Esophagus muscularis mucosa (tissue), 3 donors: ENCODE results near the gene FEZ2.

Experiments
- POLR2A ChIP-seq: fragments of 450-650 bp; IDR thresholded peaks from one replicate; pipeline ENCODE4 v1.6.1; 2017; ENCODE audit warnings: antibody characterized with exemption, moderate library complexity, mild to moderate bottlenecking, low read depth
- TF ChIP-seq, protein P1 (sequence below), 3 experiments: fragments of 200-600 bp in 2 of 3; fragments of 450-650 bp in 1 of 3; sonication (generic) in 2 of 3; IDR thresholded peaks; one replicate each; pipeline ENCODE4 v1.5.1; 2017 to 2019; ENCODE audit warnings: antibody characterized with exemption in 3 of 3, mild to moderate bottlenecking in 2 of 3, moderate library complexity in 1 of 3

- TF ChIP-seq, protein P1, sequence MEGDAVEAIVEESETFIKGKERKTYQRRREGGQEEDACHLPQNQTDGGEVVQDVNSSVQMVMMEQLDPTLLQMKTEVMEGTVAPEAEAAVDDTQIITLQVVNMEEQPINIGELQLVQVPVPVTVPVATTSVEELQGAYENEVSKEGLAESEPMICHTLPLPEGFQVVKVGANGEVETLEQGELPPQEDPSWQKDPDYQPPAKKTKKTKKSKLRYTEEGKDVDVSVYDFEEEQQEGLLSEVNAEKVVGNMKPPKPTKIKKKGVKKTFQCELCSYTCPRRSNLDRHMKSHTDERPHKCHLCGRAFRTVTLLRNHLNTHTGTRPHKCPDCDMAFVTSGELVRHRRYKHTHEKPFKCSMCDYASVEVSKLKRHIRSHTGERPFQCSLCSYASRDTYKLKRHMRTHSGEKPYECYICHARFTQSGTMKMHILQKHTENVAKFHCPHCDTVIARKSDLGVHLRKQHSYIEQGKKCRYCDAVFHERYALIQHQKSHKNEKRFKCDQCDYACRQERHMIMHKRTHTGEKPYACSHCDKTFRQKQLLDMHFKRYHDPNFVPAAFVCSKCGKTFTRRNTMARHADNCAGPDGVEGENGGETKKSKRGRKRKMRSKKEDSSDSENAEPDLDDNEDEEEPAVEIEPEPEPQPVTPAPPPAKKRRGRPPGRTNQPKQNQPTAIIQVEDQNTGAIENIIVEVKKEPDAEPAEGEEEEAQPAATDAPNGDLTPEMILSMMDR (IDR thresholded peaks at IDR 0.05), result no peak
- no peak for TF ChIP-seq POLR2A
Measured at GRCh38 chr2:36613801-36614200, 15.8 kb upstream of the FEZ2 start.
